ENCODE results near the gene ARID1B.

Gene ARID1B

DNA sequence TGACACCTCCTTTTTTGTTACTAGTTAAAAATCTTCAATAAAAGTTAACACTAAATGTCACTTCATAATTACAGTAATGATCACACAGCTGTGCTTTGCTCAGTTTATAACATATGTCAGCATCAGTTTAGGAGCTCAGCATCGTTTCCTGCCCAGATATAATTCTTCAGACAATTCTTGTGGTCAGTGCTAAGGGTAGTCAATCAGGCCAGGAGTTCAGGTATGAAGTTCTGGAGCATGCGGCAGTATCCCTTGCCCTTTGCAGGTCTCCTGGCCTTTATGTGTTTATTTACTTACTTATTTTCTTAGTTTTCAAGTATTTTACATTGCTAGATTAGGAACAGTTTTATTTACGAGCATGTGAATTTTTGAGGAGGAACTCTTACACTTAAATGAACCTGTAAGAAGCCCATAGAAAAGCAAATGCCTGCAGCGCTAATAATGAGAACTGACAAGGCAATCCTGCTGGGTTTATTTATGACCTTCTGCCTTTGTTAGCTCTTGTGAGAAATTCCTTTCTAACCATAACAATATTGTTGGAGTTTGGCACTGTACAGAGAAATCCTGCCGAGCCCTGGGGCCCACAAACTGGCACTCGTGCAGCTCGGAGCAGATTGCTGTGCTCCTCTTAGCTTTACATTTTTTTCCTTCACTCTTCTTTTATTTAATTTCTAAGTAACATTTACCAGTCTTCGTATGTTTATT lies 293.4 kb downstream of the ARID1B start:
- TF ChIP-seq, protein P1, sequence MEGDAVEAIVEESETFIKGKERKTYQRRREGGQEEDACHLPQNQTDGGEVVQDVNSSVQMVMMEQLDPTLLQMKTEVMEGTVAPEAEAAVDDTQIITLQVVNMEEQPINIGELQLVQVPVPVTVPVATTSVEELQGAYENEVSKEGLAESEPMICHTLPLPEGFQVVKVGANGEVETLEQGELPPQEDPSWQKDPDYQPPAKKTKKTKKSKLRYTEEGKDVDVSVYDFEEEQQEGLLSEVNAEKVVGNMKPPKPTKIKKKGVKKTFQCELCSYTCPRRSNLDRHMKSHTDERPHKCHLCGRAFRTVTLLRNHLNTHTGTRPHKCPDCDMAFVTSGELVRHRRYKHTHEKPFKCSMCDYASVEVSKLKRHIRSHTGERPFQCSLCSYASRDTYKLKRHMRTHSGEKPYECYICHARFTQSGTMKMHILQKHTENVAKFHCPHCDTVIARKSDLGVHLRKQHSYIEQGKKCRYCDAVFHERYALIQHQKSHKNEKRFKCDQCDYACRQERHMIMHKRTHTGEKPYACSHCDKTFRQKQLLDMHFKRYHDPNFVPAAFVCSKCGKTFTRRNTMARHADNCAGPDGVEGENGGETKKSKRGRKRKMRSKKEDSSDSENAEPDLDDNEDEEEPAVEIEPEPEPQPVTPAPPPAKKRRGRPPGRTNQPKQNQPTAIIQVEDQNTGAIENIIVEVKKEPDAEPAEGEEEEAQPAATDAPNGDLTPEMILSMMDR (IDR thresholded peaks at IDR 0.05; ENCODE audit: insufficient read depth, low read depth, low read length, missing control alignments): no peak
- DNase-seq (ENCODE audit: low read depth): no peak
- no peak overlapping the region for H3K4me3 ChIP-seq (ENCODE audit: low read depth, low read length)

DNA sequence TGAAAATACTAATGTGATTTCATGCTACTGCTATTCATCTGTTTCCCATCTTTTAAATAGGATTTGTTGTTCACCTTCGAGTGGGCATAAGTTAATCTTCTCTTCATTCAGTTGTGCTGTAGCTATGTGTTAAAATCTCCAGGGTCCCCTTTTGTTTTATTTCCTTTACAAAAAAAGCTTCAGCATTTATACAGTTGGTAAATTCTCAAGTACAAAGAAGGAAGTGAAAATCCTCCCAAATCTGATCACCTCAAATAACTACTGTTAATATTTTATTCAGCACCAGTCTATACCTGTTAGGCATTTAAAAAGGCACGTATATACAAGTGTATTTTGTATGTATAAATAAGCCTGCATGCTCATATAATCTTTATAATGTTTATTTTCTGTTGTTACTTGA lies 294.9 kb downstream of the ARID1B start:
- H3K4me3 ChIP-seq (ENCODE audit: low read depth, low read length): no peak overlapping the region
- no peak for DNase-seq (ENCODE audit: low read depth)
- TF ChIP-seq, protein P1 (IDR thresholded peaks at IDR 0.05; ENCODE audit: insufficient read depth, low read depth, low read length, missing control alignments): no peak

DNA sequence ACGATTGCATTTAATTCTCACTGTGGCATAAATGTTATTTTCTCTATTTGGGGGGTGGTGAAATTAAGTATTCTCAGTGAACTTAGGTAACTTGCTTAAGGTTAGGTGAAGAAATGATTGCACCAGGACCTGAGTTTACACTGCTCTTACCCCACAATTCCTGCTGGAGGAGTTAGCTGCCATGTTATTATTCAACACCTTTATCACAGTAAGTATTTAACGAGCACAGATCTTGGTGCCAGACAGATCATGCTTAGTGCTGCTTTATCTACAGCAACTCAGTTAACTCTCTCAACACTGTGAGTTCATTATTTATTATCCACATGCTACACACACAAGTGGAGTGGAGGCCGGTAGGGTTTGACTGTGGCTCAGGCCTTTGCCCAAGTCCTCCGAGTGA lies 296.4 kb downstream of the ARID1B start:
- no peak for DNase-seq (ENCODE audit: low read depth)
- TF ChIP-seq, protein P1 (IDR thresholded peaks at IDR 0.05; ENCODE audit: insufficient read depth, low read depth, low read length, missing control alignments): no peak
- no peak overlapping the region for H3K4me3 ChIP-seq (ENCODE audit: low read depth, low read length)

DNA sequence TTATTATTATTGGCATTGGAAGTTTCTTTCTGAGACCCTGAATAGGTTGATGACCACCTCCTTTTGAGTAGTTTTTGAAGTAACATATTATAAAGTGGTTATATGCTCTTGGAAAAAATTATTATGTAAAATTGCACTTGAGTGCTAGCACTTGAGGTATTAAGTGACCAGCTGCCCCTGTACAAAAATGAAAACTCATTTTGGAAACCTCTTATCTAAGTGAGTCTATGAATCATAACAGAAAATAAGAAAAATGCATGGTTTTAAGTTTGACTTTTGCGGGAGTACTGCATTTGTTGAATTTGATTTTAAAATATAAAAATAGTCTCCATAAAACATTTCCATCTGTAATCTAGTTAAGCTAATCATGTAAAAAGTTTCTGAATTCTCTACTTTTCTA lies 297.8 kb downstream of the ARID1B start:
- TF ChIP-seq, protein P1 (IDR thresholded peaks at IDR 0.05; ENCODE audit: insufficient read depth, low read depth, low read length, missing control alignments): no peak
- no peak overlapping the region for H3K4me3 ChIP-seq (ENCODE audit: low read depth, low read length)
- DNase-seq (ENCODE audit: low read depth): no peak

DNA sequence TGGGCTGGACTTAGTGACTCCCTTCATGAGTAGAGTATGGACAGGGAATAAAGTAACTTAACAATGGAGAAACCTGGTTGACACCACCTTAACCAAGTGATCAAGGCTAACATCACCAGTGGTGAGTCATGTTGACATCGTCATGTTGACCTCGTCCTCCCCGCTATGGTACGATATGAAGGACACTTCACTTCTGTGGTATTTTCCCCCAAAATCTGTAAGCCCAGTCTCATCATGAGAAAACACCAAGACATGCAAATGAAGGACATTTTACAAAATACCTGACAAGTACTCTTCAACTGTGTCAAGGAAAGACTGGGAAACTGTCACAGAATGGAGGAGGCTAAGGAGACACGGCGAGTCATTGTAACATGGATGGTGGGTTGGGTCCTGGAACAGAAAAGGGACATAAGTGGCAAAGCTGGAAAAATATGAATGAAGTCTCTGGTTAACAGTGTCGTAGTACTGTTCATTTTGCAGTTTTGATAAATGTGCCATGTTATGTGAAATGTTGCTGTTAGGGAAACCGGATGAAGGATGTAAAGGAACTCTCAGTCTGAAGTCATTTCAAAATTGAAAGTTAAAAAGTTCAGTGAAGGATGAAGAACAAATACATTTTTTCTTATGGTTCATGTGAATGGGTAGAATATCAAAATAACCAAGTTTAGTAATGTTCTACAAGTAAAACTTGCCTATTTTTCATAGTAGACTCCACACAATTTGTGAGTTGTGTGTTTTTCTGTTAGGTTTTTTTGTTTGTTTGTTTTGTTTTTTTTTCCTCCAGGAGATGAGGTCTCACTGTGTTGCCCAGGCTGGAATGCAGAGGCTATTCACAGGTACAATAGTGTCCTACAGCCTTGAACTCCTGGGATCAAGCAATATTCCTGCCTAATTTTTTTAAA lies 298.6 kb downstream of the ARID1B start:
- peak; percentile 71 for DNase-seq (ENCODE audit: low read depth)
- TF ChIP-seq, protein P1 (IDR thresholded peaks at IDR 0.05; ENCODE audit: insufficient read depth, low read depth, low read length, missing control alignments): no peak

DNA sequence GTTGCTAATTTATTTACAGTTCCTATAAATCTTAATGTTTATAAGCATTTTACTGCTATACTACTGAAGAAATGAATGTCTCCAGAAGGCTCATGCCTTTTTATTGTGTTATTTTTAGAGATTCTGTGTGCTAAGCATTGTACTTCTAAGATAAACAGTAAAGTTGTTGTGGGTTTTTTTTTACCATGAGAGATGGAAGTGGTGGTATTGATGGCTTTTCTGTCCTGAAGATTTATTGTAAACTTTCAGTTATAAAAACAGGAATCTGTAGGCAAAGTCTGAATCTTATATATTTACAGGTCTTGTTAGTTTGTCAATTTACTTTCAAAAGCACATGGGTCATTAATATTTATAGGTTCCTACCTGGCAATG lies 299.3 kb downstream of the ARID1B start:
- TF ChIP-seq, protein P1 (IDR thresholded peaks at IDR 0.05; ENCODE audit: insufficient read depth, low read depth, low read length, missing control alignments): no peak
- DNase-seq (ENCODE audit: low read depth): no peak
- H3K4me3 ChIP-seq (ENCODE audit: low read depth, low read length): no peak overlapping the region

More for the DNA sequence above, 298.6 kb downstream of the ARID1B start:
- peak overlapping the region; percentile 39 for H3K4me3 ChIP-seq (ENCODE audit: low read depth, low read length)
